ENCODE results near the gene SEPTIN1. TPM values are rescaled to one million over a fixed set of nuclear protein-coding genes. Genes with fewer than 3 reads are reported as not detected.
"Not testable (repeated sequence)": the region's sequence is repeated elsewhere in the genome, so short reads cannot be mapped to it uniquely, and the experiment has no call there.

The SEPTIN1 gene
- total RNA-seq, 4 donors from 2014 or later: 0.39 to 1.2 (median 0.91) TPM; not detected in 1

GRCh38 chr16:30350134-30350871 lies 32.1 kb downstream of the SEPTIN1 start:
- intact Hi-C loops (cut with DNase I; ENCODE audit: low total_unique reads): no loop called here
- DNase-seq (ENCODE audit: low spot score in 2 of 2): no peak
- no peak for TF ChIP-seq POLR2A (IDR thresholded peaks at IDR 0.05)
- WGBS, 2 donors: 77 to 83% methylated on average over 3 of the region's 3 CpGs
- no peak overlapping the region for H3K4me3 ChIP-seq (ENCODE audit: low read depth, poor library complexity, severe bottlenecking)

- DNase-seq (ENCODE audit: low spot score in 2 of 2): peak in 1 of 2 donors; percentile 40
- no peak overlapping the region for H3K4me3 ChIP-seq (ENCODE audit: low read depth, poor library complexity, severe bottlenecking)
- WGBS, 2 donors: 82 to 88% methylated on average over 3 of the region's 3 CpGs
- intact Hi-C loops (cut with DNase I; ENCODE audit: low total_unique reads): no loop called here
- no peak for TF ChIP-seq POLR2A (IDR thresholded peaks at IDR 0.05)
- TF ChIP-seq, protein P1, sequence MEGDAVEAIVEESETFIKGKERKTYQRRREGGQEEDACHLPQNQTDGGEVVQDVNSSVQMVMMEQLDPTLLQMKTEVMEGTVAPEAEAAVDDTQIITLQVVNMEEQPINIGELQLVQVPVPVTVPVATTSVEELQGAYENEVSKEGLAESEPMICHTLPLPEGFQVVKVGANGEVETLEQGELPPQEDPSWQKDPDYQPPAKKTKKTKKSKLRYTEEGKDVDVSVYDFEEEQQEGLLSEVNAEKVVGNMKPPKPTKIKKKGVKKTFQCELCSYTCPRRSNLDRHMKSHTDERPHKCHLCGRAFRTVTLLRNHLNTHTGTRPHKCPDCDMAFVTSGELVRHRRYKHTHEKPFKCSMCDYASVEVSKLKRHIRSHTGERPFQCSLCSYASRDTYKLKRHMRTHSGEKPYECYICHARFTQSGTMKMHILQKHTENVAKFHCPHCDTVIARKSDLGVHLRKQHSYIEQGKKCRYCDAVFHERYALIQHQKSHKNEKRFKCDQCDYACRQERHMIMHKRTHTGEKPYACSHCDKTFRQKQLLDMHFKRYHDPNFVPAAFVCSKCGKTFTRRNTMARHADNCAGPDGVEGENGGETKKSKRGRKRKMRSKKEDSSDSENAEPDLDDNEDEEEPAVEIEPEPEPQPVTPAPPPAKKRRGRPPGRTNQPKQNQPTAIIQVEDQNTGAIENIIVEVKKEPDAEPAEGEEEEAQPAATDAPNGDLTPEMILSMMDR (IDR thresholded peaks at IDR 0.05): no peak
Measured at GRCh38 chr16:30349675-30350074, 32.7 kb downstream of the SEPTIN1 start.

GRCh38 chr16:30348929-30349328 lies 33.4 kb downstream of the SEPTIN1 start:
- 87 to 89% methylated on average over 7 of the region's 7 CpGs for WGBS, 2 donors
- intact Hi-C loops (cut with DNase I; ENCODE audit: low total_unique reads): no loop called here

GRCh38 chr16:30348113-30348512 lies 34.2 kb downstream of the SEPTIN1 start:
- WGBS, 2 donors: 95 to 96% methylated on average over 8 of the region's 8 CpGs
- no peak for TF ChIP-seq POLR2A (IDR thresholded peaks at IDR 0.05)
- TF ChIP-seq, protein P1 (IDR thresholded peaks at IDR 0.05): no peak
- H3K4me3 ChIP-seq (ENCODE audit: low read depth, poor library complexity, severe bottlenecking): no peak overlapping the region
- no peak for DNase-seq (ENCODE audit: low spot score in 2 of 2)
- intact Hi-C loops (cut with DNase I; ENCODE audit: low total_unique reads): no loop called here

More at GRCh38 chr16:30348929-30349328, 33.4 kb downstream of the SEPTIN1 start:
- DNase-seq (ENCODE audit: low spot score in 2 of 2): no peak
- H3K4me3 ChIP-seq (ENCODE audit: low read depth, poor library complexity, severe bottlenecking): no peak overlapping the region
- TF ChIP-seq POLR2A (IDR thresholded peaks at IDR 0.05): no peak
- TF ChIP-seq, protein P1 (IDR thresholded peaks at IDR 0.05): no peak

DNA sequence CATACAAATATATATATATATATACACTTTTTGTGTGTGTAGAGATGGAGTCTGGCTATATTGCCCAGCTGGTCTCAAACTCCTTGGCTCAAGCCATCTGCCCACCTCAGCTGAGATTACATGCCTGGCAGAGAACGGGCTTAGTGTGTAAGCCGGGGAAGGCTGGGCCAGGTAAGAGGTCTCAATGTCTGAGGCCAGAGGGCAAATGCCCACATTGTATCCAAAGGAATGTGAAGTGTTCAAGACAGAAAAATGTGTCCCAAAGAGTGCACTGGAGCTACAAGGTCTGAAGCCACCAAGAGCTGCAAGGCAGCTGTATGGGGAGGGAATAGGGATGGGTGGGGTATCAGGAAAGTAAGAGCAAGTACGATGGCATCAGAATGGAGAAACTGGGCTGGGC lies 36.1 kb downstream of the SEPTIN1 start:
- intact Hi-C loops (cut with DNase I; ENCODE audit: low total_unique reads): no loop called here
- WGBS, 2 donors: 94 to 96% methylated on average over 3 of the region's 3 CpGs
- no peak overlapping the region for H3K4me3 ChIP-seq (ENCODE audit: low read depth, poor library complexity, severe bottlenecking)
- DNase-seq (ENCODE audit: low spot score in 2 of 2): peak in 1 of 2 donors; percentile 42
- TF ChIP-seq POLR2A (IDR thresholded peaks at IDR 0.05): no peak
- TF ChIP-seq, protein P1 (IDR thresholded peaks at IDR 0.05): no peak

DNA sequence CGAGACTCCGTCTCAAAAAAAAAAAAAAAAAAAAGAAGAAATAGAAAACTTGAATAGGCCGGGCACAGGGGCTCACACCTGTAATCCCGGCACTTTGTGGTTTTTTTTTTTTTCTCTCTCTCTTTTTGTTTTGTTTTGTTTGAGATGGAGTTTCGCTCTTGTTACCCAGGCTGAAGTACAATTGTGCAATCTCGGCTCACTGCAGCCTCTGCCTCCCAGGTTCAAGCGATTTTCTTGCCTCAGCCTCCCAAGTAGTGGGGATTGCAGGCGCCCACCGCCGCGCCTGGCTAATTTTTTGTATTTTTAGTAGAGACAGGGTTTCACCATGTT lies 38.9 kb downstream of the SEPTIN1 start:
- WGBS, 2 donors: 93 to 97% methylated on average over 11 of the region's 11 CpGs
- H3K4me3 ChIP-seq (ENCODE audit: low read depth, poor library complexity, severe bottlenecking); DNase-seq (ENCODE audit: low spot score in 2 of 2); intact Hi-C loops (cut with DNase I; ENCODE audit: low total_unique reads): not testable (repeated sequence)

Measured in lower leg skin (tissue), 4 donors.